IPS DF 19.7 (cell line): ENCODE results near the gene RHPN2.
A peak's percentile ranks its signal among the peaks of the same experiment; 100 is the strongest.

Experiments used
- DNase-seq: peaks from one replicate; pipeline ENCODE4 v3.0.0-alpha.2; 2013; ENCODE audit warnings: low read depth, low spot score

The RHPN2 gene

DNA sequence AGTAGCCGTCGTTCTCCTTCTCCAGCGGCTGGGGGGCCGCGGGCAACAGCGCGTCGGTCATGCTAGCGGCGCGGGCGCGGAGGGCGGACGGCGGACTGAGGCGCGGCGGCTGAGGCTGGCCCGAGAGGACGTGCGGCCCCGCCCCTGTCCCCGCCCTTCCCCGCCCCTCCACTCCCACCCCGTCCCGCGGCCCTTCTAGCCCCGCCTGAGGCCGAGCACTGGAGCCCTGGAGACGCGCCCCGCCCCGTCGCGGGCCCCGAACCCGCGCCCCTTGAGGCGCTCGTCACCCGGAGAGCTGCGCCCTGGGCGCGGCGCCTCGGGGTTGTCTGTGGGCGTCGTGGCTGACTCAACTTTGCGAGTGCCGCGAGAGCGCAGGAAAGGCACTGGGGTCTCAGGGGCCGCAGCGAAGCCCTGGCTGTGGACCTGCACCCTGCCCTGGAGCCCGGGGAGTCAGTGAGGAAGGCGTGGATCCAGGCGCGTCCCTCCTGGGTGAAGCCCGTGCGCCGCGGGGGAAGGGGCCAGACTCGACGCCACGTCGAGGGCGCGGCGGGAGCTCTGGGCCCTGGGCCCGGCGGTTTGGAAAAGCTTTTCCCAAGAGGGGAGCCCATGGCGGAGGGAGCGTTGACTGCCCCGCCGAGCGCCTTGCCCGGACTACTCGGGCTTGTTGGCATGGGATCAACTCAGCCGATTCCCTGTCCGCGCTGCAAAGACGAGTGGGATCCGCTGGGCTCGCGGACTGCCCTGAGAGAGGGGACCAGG is at the start of gene RHPN2:
RHPN2 (minus strand) TSS at position 97 of the 759 bp plus-strand sequence; CDS start at position 61, 36 bp downstream.
- no peak for DNase-seq

DNA sequence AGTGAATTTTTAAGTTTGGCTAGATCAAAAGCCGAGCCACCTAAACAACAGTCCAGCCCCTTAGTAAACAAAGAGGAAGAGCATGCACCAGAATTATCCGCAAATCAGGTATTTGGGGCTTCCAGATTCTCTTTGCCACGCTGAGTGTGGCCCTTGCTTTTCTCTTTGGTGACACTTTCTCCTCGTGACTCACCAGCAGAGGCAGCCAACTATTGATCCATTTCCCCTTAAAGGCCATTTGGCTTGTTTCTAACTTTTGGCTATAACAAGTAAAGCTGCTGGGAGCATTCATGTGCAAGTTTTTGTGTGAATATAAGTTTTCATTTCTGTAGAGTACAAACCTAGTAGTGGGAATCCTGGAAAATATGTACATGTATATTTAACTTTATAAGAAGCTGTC is 49.6 kb upstream of the RHPN2 start:
- DNase-seq: no peak

DNA sequence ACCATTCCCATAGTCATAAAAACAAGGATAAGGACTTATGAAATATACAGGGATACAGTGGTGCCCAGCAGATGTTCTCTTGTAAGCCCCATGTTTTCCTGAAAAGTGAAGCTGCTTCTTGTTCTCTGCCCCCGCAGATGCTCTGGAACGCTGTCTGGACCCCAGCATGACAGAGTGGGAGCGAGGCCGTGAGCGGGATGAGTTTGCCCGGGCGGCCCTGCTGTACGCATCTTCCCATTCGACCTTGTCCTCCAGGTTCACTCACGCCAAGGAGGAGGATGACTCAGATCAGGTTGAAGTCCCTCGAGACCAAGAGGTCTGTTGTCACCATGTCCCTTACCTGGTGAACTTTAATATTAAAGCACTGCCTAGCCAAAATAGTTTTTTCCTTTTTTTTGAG is 46.9 kb upstream of the RHPN2 start:
- DNase-seq: no peak

DNA sequence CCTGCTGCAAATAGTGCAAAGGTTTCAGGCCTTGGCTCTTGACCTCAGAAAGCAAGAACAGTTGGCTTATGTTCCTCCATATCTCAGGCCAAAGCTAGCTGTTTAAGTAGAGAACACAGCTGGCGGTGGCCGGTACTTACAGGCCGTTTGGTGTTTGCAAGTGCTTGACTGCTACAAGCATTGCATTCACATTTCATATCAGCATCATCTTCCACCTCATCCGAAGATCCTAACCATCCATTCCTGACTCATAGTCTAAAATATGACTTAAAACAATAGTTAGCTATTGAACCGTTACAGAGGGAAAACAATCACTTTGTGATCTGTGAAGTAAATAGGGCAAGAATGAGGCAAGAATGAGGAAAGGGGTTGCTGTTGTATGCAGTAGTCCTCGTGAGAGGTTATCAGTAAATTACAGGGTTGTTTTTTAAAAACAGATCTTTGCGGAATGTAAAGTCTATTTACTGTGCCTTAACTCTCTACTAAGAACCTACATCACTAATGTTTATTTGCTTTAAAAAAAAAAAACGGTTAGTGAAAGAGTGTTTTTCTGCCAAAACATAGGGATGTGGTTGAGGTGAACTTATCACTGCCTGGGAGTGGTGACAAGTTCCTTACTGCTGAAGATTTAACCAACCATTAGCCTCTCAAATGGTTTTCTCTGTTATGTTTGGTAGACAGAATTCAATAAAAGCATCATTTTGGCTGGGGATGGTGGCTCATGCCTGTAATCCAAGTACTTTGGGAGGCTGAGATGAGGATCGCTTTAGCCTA is 45.6 kb upstream of the RHPN2 start:
- no peak for DNase-seq

DNA sequence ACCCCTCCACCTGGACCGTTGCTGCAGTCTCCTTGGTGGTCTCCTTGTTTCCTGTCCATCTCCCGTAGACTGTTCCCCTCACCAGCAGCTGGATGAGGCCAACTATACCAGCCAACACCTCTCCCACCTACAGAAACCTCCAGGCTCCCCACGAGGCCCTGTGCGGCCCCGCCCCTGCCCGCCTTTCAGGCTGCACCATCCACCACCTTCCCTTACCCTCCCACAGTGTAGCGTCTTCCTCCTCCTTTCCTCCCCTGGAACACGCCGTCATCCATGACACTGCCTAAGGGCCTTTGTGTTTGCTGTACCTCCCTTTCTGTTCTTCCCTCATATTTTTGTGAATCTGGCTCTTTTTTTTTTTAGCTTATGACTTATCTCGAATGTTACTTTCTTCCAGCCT is 43.5 kb upstream of the RHPN2 start:
- no peak for DNase-seq

DNA sequence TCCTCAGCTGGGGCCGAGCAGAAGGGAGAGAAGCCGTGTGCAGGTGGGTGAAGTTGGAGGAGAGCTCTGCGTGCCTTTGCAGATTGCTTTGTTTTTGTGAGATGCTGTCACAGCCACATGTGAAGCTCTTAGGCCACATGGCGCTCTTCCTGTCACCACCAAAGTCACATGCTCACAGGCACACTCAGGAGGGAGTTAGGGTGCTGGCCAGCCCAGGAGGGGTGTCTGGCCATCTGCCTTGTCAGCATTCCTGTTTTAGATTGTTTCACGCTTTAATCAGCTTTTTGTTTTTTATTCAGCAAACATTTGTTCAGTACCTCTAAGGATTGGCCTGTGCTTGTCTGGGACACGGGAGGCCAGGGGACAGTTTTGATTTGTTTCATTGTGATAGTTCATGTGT is 38.2 kb upstream of the RHPN2 start:
- no peak for DNase-seq

DNA sequence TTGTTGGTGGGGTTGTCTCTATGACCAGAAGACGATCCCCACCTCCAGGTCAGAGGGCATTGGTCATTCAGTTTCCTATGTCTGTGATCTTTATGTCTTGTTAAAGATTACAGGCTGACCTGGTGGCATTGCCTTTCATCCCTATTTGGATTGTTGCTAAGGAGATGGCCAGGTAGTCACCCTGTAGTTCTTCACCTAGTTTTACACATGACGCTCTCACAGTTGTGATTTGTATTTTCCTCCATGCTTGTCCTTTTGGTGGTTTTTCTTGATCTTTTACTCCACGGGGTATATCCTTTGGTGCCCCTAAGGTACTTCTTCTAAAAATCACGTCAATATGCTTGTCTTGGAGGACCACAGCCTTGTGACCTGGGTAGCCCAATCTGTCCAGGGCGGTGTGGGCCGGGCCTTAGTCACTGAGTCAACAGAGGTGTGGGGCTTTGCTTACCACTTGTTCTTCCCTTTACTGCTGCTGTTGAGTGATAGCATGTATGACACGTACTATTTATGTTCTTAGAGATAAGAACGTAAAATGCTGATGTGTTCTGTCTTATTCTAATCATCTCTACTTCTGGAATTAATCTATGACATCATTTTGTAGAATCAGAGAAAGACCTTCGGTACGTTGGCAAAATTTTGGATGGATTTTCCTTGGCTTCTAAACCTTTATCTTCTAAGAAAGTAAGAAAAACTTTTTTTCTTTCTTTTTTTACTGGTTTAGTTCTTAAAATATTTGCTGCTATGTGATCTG is 36.4 kb upstream of the RHPN2 start:
- no peak for DNase-seq

DNA sequence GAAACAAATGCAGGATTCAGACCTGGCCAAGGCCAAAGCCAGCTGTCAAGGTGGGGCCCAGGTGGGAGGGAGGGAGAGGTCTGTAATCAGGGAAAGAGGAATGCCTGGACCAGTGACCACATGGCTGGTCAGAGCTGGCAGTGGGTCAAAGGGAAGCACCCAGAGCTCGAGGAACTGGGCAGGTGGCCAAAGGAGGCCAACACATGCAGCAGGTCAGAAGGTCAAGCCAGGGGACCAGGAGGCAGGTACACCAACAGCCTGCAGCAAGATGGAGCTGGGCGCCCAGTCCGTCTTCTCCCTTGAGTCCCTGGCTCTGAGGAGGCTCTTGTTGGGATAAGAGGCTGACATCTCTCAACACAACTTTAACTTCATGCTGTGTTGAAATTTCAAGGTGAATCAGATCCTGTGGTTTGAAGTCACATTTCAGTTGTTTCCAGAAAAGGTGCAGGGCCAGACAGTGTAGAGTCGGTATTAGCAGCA is 33.4 kb upstream of the RHPN2 start:
- DNase-seq: no peak

DNA sequence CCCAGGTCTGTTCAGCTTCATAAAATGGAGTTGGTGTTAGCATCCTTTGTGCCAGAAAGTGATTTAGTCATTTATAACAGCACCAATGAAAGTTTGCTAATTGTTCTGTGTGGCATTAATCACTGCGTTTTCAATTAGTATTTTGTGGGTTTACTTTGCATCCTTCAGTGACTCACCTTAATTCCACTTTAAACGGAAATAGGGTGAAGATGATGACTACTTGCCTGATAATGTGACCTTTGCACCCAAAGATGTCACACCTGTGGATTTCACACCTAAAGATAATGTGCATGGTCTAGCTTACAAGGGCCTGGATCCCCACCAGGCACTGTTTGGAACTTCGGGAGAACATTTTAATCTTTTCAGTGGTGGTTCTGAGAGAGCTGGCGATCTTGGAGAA is 31.3 kb upstream of the RHPN2 start:
- DNase-seq: no peak

DNA sequence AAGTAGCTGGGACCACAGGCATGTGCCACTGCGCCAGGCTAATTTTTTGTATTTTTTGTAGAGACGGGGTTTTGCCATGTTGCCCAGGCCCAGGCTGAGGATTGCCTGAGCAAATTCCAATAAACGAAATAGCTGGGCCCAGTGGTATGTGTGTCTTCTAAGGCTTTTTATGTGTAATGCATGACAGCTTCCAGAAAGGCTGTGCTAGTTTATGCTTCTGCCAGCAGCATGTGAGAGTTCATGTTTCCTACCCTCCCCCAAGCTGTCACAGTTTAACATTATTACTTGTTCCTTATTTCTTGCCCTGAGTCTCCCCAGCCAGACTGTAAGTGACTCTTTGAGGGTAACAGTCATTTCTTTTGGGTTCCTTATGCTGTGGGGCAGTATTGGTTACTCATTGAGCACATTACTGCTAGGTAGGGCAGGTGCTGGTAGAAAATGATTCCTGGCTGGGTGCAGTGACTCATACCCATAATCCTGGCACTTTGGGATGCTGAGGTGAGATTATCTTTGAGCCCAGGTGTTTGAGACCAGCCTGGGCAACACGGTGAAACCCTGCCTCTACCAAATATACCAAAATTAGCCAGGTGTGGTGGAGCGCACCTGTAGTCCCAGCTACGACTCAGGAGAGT is 29.9 kb upstream of the RHPN2 start:
- no peak for DNase-seq

DNA sequence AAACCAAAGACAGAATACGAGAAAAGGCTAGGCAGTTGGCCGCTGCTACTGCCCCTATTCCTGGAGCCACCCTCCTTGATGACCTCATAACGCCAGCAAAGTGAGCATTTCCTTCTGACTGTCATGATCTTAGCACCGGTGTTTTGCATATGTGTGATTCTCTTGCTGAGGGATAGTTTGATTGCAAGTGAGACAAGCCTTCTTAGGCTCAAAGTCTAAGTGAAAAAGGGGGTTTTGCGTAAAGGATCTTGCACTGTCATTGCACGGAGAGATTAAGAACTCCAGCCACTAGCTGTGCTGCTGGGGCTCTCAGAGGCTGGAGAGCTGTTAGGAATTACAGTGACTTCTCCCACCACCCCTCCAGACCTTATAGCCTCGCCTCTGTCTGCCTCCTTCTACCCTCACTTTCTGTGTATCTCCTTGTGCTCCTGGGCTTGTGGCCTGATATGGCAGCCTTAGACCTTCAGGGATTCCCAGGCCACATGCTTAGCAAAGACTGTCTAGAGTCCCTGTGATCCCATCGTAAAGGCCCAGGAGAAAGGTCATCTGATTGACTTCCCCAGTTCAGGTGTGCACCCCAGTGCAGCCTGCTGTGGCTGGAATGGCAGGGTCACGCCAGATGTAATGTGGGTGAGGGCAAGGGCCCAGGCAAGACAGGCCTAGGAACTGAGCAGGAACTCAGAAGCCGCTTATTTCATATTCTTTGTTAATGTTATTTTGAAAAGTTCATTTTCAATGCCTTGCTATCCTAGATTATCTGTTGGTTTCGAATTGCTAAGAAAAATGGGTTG is 28.9 kb upstream of the RHPN2 start:
- no peak for DNase-seq

DNA sequence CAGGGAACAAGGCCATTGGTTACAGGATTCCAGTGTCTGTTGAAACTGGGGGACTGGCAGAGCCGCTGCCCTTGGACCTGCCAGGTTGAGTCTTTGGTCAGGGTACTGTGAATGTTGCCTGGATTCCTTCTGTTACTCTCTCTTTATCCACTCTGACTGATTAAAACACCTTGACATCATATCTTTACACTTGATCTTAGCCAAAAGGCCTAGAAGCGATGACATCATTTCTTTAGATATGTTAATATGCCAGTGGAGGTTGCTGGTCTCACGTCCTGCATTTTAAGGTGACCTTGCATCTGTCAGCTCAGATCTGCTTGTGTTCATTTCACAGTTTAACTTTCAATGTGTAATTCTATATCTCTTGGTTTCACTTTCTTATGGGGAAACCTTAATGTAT is 25.5 kb upstream of the RHPN2 start:
- no peak for DNase-seq

DNA sequence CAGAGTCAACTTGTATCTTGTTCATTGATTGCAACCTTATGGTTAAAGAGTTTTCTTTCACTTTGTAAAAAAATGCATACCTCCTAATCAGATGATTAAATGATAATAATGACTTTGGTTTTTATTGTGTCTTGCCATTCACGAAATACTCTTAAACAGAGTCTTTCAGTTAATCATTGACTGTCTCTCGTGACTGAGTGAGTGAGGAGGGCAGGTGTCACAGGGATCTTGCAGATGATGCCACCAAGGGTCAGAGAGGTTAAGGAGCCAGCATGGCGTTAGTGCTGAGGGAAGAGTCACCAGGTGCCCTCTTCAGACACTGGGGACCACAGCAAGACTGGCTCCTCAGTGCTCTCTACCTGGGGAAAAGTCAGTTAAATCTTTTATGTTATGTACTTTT is 24.3 kb upstream of the RHPN2 start:
- no peak for DNase-seq

DNA sequence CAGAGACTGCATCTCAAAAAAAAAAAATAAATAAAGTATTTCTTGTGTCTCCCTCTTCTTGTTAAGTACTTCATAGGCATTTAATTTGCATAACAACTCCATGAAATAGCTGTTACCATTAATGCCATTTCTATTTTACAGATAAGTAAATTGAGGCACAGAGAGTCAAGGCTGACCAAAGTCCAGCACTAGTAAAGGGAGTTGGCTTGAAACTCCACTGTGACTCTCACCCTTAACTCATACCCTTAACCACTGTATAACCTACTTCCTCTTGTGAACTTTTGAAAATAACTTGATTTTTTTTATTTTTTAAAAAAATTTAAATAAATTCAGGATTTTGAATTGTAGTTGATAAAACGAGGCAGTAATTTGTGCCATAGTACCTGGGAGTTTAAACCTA is 22.3 kb upstream of the RHPN2 start:
- no peak for DNase-seq

DNA sequence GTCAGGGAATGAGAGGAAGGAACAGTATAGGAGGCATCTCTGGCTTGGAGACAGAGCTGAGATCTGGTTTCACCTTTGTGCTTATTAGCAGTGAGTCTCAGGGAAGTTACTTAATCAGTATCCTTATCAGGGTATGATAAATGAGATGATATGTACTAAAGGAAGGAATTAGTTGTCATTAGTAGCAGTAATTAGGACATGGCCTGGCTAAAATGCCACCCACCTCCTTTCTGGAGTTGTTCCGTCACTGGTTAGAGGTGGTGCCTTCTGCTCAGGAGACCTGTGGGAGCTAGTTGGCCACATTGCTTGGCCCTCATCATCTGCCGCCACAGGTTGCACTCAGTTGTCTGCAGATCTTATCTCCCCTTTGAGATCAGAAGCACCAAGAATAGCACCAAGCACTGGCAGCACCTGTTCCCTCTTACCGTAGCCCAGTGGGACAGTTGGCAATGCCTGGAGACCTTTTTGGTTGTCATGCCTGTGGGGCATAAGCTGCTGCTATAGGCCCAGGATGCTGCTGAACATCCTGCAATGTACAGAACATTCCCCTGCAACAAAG is 21.0 kb upstream of the RHPN2 start:
- no peak for DNase-seq

DNA sequence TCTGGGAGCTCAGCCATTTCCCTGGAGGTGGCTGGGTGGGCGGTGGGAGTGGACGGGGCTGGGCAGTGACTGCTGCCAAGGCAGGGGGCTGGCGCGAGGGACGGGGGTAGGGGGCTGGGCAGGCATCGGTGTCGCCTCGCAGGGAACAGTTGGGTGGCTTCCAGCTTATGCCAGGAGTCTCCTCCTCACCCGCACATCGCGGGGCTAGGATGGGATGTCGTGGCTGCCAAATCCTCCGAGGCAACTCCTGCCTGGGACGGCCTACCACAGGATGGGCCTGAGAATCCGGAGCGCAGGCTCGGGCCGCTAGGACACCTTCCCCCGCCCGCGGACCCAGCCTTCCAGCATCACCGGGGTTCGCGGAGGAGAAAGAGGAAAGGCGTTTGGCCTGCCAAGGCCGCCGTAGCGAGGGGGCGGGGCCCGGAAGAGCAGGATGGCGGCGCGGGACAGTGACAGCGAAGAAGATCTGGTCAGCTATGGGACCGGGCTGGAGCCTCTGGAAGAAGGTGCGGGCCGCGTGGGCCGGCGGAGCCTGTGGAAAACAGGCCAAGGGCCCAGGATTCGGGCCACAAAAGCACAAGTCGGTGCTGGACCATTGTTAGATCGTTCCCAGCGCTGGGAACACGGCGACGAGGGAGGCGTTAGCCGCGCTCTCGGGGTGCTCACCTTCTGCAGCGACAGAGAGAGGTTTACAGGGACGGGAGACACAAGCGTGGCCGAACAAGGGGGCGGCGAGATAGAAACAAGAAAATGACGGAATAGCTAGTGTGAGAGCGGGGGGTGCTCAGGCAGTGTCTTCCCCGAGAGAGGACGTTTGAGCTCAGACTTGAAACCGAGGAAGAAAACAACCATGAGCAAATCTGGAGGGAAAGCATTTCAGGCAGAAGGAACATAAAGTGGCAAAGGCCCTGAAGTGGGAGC is 16.3 kb upstream of the RHPN2 start, which contains the start of gene GPATCH1:
GPATCH1 (plus strand) TSS at position 421 of the 921 bp plus-strand sequence; CDS start at position 434, 13 bp downstream.
- peak; percentile 57 for DNase-seq

DNA sequence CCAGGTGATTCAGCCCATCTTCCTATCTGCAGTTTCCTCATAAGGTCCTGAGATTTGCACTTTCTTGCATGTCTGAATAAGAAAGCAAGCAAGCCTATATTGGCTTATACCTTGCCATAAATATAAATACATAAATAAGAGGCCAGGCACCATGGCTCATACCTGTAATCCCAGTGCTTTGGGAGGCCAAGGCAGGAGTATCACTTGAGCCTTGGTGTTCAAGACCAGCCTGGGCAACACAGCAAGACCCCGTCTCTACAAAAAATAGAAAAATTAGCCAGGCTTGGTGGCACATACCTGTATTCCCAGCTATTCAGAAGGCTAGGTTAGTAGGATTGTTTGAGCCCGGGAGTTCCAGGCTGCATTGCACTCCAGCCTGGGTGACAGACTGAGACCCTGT is 10.8 kb upstream of the RHPN2 start:
- no peak for DNase-seq

DNA sequence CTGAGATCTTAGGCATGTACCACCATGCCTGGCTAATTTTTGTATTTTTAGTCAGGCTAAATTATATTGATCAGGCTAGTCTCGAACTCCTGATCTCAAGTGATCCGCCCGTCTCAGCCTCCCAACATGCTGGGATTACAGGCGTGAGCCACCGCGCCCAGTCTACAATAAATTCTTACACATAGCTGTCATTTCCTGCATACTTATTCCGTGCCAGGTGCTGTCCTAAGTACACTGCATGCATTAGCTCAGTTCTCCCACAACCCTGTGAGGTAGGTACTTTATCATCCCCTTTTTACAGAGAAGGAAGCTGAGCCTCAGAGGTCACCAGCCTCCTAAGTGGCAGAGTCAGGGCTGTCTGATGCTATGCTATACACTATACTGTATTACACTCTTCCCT is 7.2 kb upstream of the RHPN2 start:
- no peak for DNase-seq

DNA sequence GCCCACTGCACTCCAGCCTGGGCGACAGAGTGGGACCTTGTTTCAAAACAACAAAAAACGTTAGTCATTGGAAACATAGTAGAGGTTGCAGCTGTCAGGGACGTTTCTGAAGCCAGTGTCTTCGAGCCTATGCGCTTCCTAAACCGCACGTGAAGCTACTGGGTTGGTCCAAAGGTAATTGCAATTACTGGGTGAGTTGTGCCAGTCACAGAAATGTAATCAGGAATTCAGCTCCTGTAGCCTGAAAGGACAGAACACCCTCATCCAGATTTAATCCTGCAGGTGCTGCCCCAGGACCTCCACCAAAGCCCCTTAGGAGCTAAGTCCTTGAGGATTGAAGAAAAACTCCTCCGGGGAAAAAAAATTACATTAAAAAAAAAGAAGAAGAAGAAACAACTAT is 2.4 kb upstream of the RHPN2 start:
- DNase-seq: no peak

DNA sequence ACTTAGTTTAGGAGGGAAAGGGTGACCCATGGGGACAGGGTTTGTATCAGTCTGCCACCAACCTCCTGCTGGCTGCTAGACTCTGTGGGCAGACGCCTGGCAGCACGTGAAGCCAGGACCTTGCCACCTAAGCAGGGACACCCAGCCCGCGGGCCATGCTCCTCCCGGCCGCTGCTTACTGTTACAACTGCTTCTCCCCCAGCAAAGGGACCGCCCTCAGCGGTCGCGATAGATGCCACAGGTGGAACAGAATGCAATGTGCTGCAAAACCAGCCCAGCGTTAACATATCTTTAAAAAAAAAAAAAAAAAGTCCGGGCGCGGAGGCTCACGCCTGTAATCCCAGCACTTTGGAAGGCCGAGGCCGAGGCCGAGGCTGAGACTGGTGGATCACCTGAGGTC is 1.9 kb upstream of the RHPN2 start:
- DNase-seq: no peak
